ENCODE results near the gene AP3M1. TPM values are rescaled to one million over a fixed set of nuclear protein-coding genes. Genes with fewer than 3 reads are reported as not detected.

The AP3M1 gene
- total RNA-seq, 2 donors from 2014 or later, result 47.2 to 53.5 TPM

DNA sequence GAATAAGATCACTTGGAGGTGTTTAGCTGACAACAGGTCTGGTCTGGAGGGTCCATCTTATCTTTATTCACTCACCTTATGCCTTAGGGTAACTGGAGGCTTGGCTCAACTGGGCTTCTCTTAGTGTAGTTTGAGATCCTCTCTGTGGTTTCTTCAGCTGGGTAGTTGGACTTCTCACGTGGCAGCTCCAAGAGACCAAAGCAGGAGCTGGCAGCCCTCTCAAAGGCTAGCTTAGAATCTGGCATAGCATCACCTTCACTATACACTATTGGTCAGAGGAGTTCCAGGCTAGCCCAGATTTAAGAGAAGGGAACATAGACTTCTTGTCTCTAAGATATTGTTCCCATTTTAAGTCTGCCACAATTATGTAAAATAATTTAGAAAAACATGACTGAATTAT lies 16.8 kb upstream of the AP3M1 start:
- WGBS, 2 experiments (ENCODE audit: insufficient coverage in 1 of 2, insufficient read length in 1 of 2), result 91% methylated on average over 1 of the region's 1 CpG; no CpG with 5 or more reads in 1 of the 2 experiments
- Histone ChIP-seq H3K9ac (ENCODE audit: extremely low read depth, low read length, poor library complexity, severe bottlenecking) (no peak overlapping the region), H3K4me3 (ENCODE audit: low read length) (no peak overlapping the region), H3K4me1 (ENCODE audit: control insufficient read depth, insufficient read depth, low read length) (peaks cover 3% of the 10 kb centered on the region), H3K36me3 (ENCODE audit: control insufficient read depth, insufficient read depth, low read length) (no peaks in the 10 kb centered on the region), H3K27ac (ENCODE audit: low read depth, low read length) (no peak overlapping the region), H3K9me3 (ENCODE audit: control insufficient read depth, low read length) (no peaks in the 10 kb centered on the region), H3K27me3 (ENCODE audit: control insufficient read depth, insufficient read depth, low read length, poor library complexity, severe bottlenecking) (no peaks in the 10 kb centered on the region)
- no peaks in the 10 kb centered on the region for H3K36me3 Mint-ChIP-seq (ENCODE audit: low read depth)
- no peak for DNase-seq
- no peaks in the 10 kb centered on the region for H3K9me3 Mint-ChIP-seq
- H3K4me3 Mint-ChIP-seq, result no peak overlapping the region
- TF ChIP-seq, protein P1, sequence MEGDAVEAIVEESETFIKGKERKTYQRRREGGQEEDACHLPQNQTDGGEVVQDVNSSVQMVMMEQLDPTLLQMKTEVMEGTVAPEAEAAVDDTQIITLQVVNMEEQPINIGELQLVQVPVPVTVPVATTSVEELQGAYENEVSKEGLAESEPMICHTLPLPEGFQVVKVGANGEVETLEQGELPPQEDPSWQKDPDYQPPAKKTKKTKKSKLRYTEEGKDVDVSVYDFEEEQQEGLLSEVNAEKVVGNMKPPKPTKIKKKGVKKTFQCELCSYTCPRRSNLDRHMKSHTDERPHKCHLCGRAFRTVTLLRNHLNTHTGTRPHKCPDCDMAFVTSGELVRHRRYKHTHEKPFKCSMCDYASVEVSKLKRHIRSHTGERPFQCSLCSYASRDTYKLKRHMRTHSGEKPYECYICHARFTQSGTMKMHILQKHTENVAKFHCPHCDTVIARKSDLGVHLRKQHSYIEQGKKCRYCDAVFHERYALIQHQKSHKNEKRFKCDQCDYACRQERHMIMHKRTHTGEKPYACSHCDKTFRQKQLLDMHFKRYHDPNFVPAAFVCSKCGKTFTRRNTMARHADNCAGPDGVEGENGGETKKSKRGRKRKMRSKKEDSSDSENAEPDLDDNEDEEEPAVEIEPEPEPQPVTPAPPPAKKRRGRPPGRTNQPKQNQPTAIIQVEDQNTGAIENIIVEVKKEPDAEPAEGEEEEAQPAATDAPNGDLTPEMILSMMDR (conservative IDR thresholded peaks at IDR 0.05), result no peak
- no peak overlapping the region for H3K27ac Mint-ChIP-seq
- no peaks in the 10 kb centered on the region for H3K27me3 Mint-ChIP-seq (ENCODE audit: insufficient read depth)
- peaks cover 9% of the 10 kb centered on the region for H3K4me1 Mint-ChIP-seq

DNA sequence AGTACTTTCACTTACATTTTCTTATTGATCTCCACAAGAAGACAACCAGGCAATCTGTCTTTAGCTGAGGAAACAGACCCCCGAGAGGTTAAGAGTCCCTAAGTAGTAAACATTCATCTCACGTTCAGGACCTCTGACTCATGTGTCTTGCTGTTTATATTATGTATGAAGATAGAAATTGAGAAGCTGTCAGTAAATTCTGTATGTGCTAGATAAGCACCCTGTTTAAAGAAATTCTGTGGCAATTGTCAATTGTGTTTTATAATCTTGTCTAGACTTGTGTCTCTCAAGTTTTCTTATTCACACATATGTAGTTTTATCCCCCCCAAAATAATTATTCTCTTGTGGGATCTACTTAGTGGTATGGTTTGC lies 14.9 kb upstream of the AP3M1 start:
- TF ChIP-seq, protein P1 (conservative IDR thresholded peaks at IDR 0.05), result no peak
- H3K36me3 Mint-ChIP-seq (ENCODE audit: low read depth), result no peaks in the 10 kb centered on the region
- peaks cover 8% of the 10 kb centered on the region for H3K4me1 Mint-ChIP-seq
- H3K27me3 ChIP-seq (ENCODE audit: control insufficient read depth, insufficient read depth, low read length, poor library complexity, severe bottlenecking), result no peaks in the 10 kb centered on the region
- no peak for DNase-seq
- WGBS, 2 experiments (ENCODE audit: insufficient coverage in 1 of 2, insufficient read length in 1 of 2), result 98 to 100% methylated on average over 1 to 2 of the region's 2 CpGs
- H3K4me3 ChIP-seq (ENCODE audit: low read length), result no peak overlapping the region
- no peak overlapping the region for H3K9ac ChIP-seq (ENCODE audit: extremely low read depth, low read length, poor library complexity, severe bottlenecking)
- no peak overlapping the region for H3K27ac Mint-ChIP-seq
- H3K4me3 Mint-ChIP-seq, result no peak overlapping the region
- H3K27ac ChIP-seq (ENCODE audit: low read depth, low read length), result no peak overlapping the region
- H3K4me1 ChIP-seq (ENCODE audit: control insufficient read depth, insufficient read depth, low read length), result peaks cover 3% of the 10 kb centered on the region
- H3K9me3 Mint-ChIP-seq, result no peaks in the 10 kb centered on the region
- H3K27me3 Mint-ChIP-seq (ENCODE audit: insufficient read depth), result no peaks in the 10 kb centered on the region
- no peaks in the 10 kb centered on the region for H3K9me3 ChIP-seq (ENCODE audit: control insufficient read depth, low read length)
- H3K36me3 ChIP-seq (ENCODE audit: control insufficient read depth, insufficient read depth, low read length), result no peaks in the 10 kb centered on the region

DNA sequence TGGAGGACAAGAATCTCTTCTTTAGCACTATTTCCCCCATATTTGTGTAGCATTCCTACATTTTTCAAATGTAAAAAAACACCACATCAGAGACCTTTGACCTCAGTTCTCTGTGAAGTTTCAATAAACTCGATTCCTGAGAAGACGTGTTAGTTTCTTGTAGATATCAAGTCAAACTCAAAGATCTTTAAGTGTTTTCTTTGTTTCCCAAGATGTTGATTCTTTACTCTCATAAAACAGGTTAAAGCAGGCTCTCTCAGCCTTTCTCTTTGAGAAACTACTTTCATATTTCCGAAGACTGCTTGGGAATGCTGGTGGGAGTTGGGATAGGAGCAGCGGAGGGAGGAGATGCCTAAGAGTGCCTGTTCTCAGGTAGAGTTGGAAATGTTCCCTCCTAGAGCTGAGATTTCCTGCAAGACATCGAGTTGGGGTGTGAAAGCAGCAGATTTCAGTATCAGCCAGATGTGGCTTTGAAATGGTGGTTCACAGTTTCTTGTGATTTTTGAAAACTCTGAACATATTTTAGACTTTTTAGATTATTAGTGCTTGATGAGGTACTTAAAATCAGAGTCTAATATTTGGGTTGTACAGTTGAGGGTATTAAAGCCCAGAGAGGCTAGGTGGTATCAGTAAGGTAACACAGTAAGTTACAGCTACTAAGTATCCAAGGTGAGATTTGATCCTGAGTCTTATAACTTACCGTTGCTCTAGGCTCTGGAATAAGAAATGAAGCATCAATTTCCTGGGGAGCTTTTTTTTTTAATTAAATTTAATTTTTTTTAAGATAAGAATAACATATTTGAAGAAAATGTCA lies 14.3 kb upstream of the AP3M1 start:
- no peaks in the 10 kb centered on the region for H3K9me3 ChIP-seq (ENCODE audit: control insufficient read depth, low read length)
- no peak overlapping the region for H3K27ac ChIP-seq (ENCODE audit: low read depth, low read length)
- H3K36me3 ChIP-seq (ENCODE audit: control insufficient read depth, insufficient read depth, low read length), result no peaks in the 10 kb centered on the region
- 88 to 89% methylated on average over 2 to 6 of the region's 6 CpGs for WGBS, 2 experiments (ENCODE audit: insufficient coverage in 1 of 2, insufficient read length in 1 of 2)
- Mint-ChIP-seq H3K4me1 (peaks cover 8% of the 10 kb centered on the region), H3K27ac (no peak overlapping the region), H3K27me3 (ENCODE audit: insufficient read depth) (no peaks in the 10 kb centered on the region), H3K36me3 (ENCODE audit: low read depth) (no peaks in the 10 kb centered on the region), H3K9me3 (no peaks in the 10 kb centered on the region), H3K4me3 (no peak overlapping the region)
- TF ChIP-seq, protein P1 (conservative IDR thresholded peaks at IDR 0.05), result no peak
- H3K27me3 ChIP-seq (ENCODE audit: control insufficient read depth, insufficient read depth, low read length, poor library complexity, severe bottlenecking), result no peaks in the 10 kb centered on the region
- no peak overlapping the region for H3K4me3 ChIP-seq (ENCODE audit: low read length)
- H3K4me1 ChIP-seq (ENCODE audit: control insufficient read depth, insufficient read depth, low read length), result peaks cover 3% of the 10 kb centered on the region
- H3K9ac ChIP-seq (ENCODE audit: extremely low read depth, low read length, poor library complexity, severe bottlenecking), result no peak overlapping the region
- DNase-seq, result no peak
